H9 (cell line): Measurements from ENCODE around the gene KRTAP10-3. TPM values are rescaled to one million over a fixed set of nuclear protein-coding genes. Genes with fewer than 3 reads are reported as not detected.

ENCODE experiments used
- DNase-seq: peaks from one replicate; pipeline ENCODE4 v3.0.0-alpha.2; 2017
- H2AFZ ChIP-seq: one replicate; pipeline ENCODE4 v1.6.1; 2013; ENCODE audit warnings: mild to moderate bottlenecking, low read length, control low read depth, moderate library complexity
- H2AK5ac ChIP-seq: 2 replicates; pipeline ENCODE4 v1.6.1; 2013; ENCODE audit warnings: low read length, control low read depth, mixed read lengths; ENCODE audit not compliant: insufficient read length
- H2BK120ac ChIP-seq: one replicate; pipeline ENCODE4 v1.6.1; 2013; ENCODE audit warnings: low read depth, mild to moderate bottlenecking, low read length, control low read depth, inconsistent platforms; ENCODE audit not compliant: poor library complexity, severe bottlenecking
- H2BK12ac ChIP-seq: 2 replicates; pipeline ENCODE4 v1.6.1; 2013; ENCODE audit warnings: low read length, control low read depth, mixed read lengths, low read depth; ENCODE audit not compliant: insufficient read length
- H2BK15ac ChIP-seq: 2 replicates; pipeline ENCODE4 v1.6.1; 2013; ENCODE audit warnings: low read depth, low read length, control low read depth
- H2BK20ac ChIP-seq: one replicate; pipeline ENCODE4 v1.6.1; 2013; ENCODE audit warnings: low read depth, mild to moderate bottlenecking, low read length, control low read depth, inconsistent platforms; ENCODE audit not compliant: poor library complexity, severe bottlenecking
- H2BK5ac ChIP-seq: 2 replicates; pipeline ENCODE4 v1.6.1; 2013; ENCODE audit warnings: low read length, control low read depth, mixed read lengths; ENCODE audit not compliant: insufficient read length
- H3K14ac ChIP-seq: 2 replicates; pipeline ENCODE4 v1.6.1; 2013; ENCODE audit warnings: low read length, control low read depth; ENCODE audit not compliant: insufficient read depth
- H3K18ac ChIP-seq: 2 replicates; pipeline ENCODE4 v1.6.1; 2013; ENCODE audit warnings: low read depth, mild to moderate bottlenecking, mixed read lengths, low read length, control low read depth; ENCODE audit not compliant: insufficient read length
- H3K23ac ChIP-seq: 2 replicates; pipeline ENCODE4 v1.6.1; 2013; ENCODE audit warnings: low read length, control low read depth, mixed read lengths, low read depth; ENCODE audit not compliant: insufficient read length
- H3K23me2 ChIP-seq: 2 replicates; pipeline ENCODE4 v1.6.1; 2013; ENCODE audit warnings: low read depth, mild to moderate bottlenecking, mixed read lengths, low read length, control low read depth; ENCODE audit not compliant: insufficient read length, poor library complexity, severe bottlenecking
- H3K27ac ChIP-seq: 2 replicates; pipeline ENCODE4 v1.5.1; 2013; ENCODE audit warnings: low read length, control low read depth, mixed read lengths, low read depth; ENCODE audit not compliant: insufficient read length
- H3K27me3 ChIP-seq: 2 replicates; pipeline ENCODE4 v1.6.1; 2013; ENCODE audit warnings: low read length, control low read depth, inconsistent platforms; ENCODE audit not compliant: insufficient read depth
- H3K4ac ChIP-seq: 2 replicates; pipeline ENCODE4 v1.6.1; 2013; ENCODE audit warnings: low read depth, mild to moderate bottlenecking, control low read depth, inconsistent platforms, low read length, moderate library complexity
- H3K4me1 ChIP-seq: 2 replicates; pipeline ENCODE4 v1.6.1; 2013; ENCODE audit warnings: low read length, control low read depth, inconsistent platforms; ENCODE audit not compliant: insufficient read depth
- H3K4me2 ChIP-seq: 2 replicates; pipeline ENCODE4 v1.6.1; 2013; ENCODE audit warnings: low read length, control low read depth, mixed read lengths; ENCODE audit not compliant: insufficient read length, insufficient read depth
- H3K56ac ChIP-seq: 2 replicates; pipeline ENCODE4 v1.6.1; 2013; ENCODE audit warnings: low read depth, mild to moderate bottlenecking, mixed read lengths, low read length, control low read depth; ENCODE audit not compliant: insufficient read length
- H3K79me1 ChIP-seq: 2 replicates; pipeline ENCODE4 v1.6.1; 2013; ENCODE audit warnings: low read depth, mild to moderate bottlenecking, moderate library complexity, low read length, control low read depth, inconsistent platforms; ENCODE audit not compliant: insufficient read depth, poor library complexity, severe bottlenecking
- H3K79me2 ChIP-seq: 2 replicates; pipeline ENCODE4 v1.6.1; 2013; ENCODE audit warnings: low read length, control low read depth, inconsistent platforms; ENCODE audit not compliant: insufficient read depth
- H3K9ac ChIP-seq: 2 replicates; pipeline ENCODE4 v1.6.1; 2013; ENCODE audit warnings: low read length, control low read depth, mixed read lengths; ENCODE audit not compliant: insufficient read length; ENCODE audit errors: extremely low read depth
- H3K9me3 ChIP-seq: one replicate; pipeline ENCODE4 v1.6.1; 2013; ENCODE audit warnings: low read depth, low read length, inconsistent platforms; ENCODE audit not compliant: control insufficient read depth
- H3T11ph ChIP-seq: one replicate; pipeline ENCODE4 v1.6.1; 2013; ENCODE audit warnings: mild to moderate bottlenecking, low read length, control low read depth, inconsistent platforms
- H4K20me1 ChIP-seq: one replicate; pipeline ENCODE4 v1.6.1; 2013; ENCODE audit not compliant: control insufficient read depth, insufficient read length, insufficient read depth
- H4K5ac ChIP-seq: 2 replicates; pipeline ENCODE4 v1.6.1; 2013; ENCODE audit warnings: low read depth, mild to moderate bottlenecking, mixed read lengths, low read length, control low read depth; ENCODE audit not compliant: insufficient read length
- H4K8ac ChIP-seq: replicated peaks from 2 replicates; pipeline ENCODE4 v1.6.1; 2013; ENCODE audit warnings: low read length, control low read depth, mixed read lengths, low read depth; ENCODE audit not compliant: insufficient read length
- H4K91ac ChIP-seq: 2 replicates; pipeline ENCODE4 v1.6.1; 2013; ENCODE audit warnings: low read depth, mild to moderate bottlenecking, moderate library complexity, mixed read lengths, low read length, control low read depth; ENCODE audit not compliant: insufficient read length
- H3K27ac Mint-ChIP-seq, 3 experiments: 2 replicates in 2 of 3; 3 replicates in 1 of 3; pipeline ENCODE4 v1.8.0; 2020 to 2021; ENCODE audit warnings: mixed read lengths in 3 of 3, mild to moderate bottlenecking in 1 of 3, moderate library complexity in 1 of 3
- H3K27me3 Mint-ChIP-seq: 2 replicates; pipeline ENCODE4 v1.8.0; 2021; ENCODE audit warnings: low read depth, mild to moderate bottlenecking, moderate library complexity, mixed read lengths
- H3K36me3 Mint-ChIP-seq, 3 experiments: 2 replicates in 2 of 3; 3 replicates in 1 of 3; pipeline ENCODE4 v1.8.0; 2020 to 2021; ENCODE audit warnings: low read depth in 3 of 3, mixed read lengths in 3 of 3; ENCODE audit not compliant: insufficient read depth in 1 of 3
- H3K4me1 Mint-ChIP-seq, 2 experiments: 2 replicates each; pipeline ENCODE4 v1.8.0; 2020; ENCODE audit warnings: mixed read lengths in 2 of 2
- H3K4me3 Mint-ChIP-seq, 2 experiments: 2 replicates in 1 of 2; 3 replicates in 1 of 2; pipeline ENCODE4 v1.8.0; 2020 to 2021; ENCODE audit warnings: mild to moderate bottlenecking in 2 of 2, mixed read lengths in 2 of 2, moderate library complexity in 1 of 2
- H3K9me3 Mint-ChIP-seq, 2 experiments: 2 replicates in 1 of 2; 3 replicates in 1 of 2; pipeline ENCODE4 v1.8.0; 2020; ENCODE audit warnings: mild to moderate bottlenecking in 2 of 2, mixed read lengths in 2 of 2, moderate library complexity in 1 of 2
- CTCF ChIP-seq: fragments of 200-600 bp; sonication (generic); conservative IDR thresholded peaks from 3 replicates; pipeline ENCODE4 v1.8.0; 2021; ENCODE audit warnings: antibody characterized with exemption, mild to moderate bottlenecking
- WGBS: extraction: QIAGEN DNeasy Blood & Tissue Kit; methylation state at CpG from one replicate; pipeline ENCODE4 v1.1.7; 2013; ENCODE audit warnings: missing lambda C conversion rate, low lambda C conversion rate, mixed read lengths; ENCODE audit not compliant: insufficient read length; ENCODE audit errors: extremely low coverage; 5-methylcytosine and 5-hydroxymethylcytosine counted together
- total RNA-seq: library from RNA; stranded (reverse); gene quantifications from 2 replicates; pipeline ENCODE4 v1.2.1, GENCODE V29; 2021

Gene KRTAP10-3
- total RNA-seq, 1 experiment from 2014 or later, result not detected

GRCh38 chr21:44517175-44517899 lies 41.3 kb downstream of the KRTAP10-3 start:
- H3K23me2 ChIP-seq, result no peaks in the 10 kb centered on the region
- WGBS, result no CpG with 5 or more reads among the region's 15 CpGs
- no peak overlapping the region for H2BK120ac ChIP-seq
- H2BK15ac ChIP-seq, result no peak overlapping the region
- no peak overlapping the region for H4K91ac ChIP-seq
- no peaks in the 10 kb centered on the region for H3K9me3 ChIP-seq
- H3K27me3 ChIP-seq, result no peaks in the 10 kb centered on the region
- H3K14ac ChIP-seq, result no peak overlapping the region
- Mint-ChIP-seq H3K27ac (peak overlapping the region in 1 of 3 experiments; percentile 29; a peak in 2 of 7 replicates), H3K4me3 (peak overlapping the region; percentile 45 to 59), H3K4me1 (peaks cover 4 to 8% of the 10 kb centered on the region in 2 experiments; a peak in 2 of 4 replicates), H3K9me3 (no peaks in the 10 kb centered on the region), H3K36me3 (peaks cover 2 to 8% (median 4%) of the 10 kb centered on the region in 3 experiments; a peak in 4 of 7 replicates), H3K27me3 (peaks cover 12% of the 10 kb centered on the region)
- no peak overlapping the region for H2BK12ac ChIP-seq
- H3T11ph ChIP-seq, result no peak overlapping the region
- no peak overlapping the region for H3K4ac ChIP-seq
- no peak overlapping the region for H3K4me2 ChIP-seq
- no peak overlapping the region for H3K56ac ChIP-seq
- no peak overlapping the region for H2BK20ac ChIP-seq
- H3K79me2 ChIP-seq, result no peaks in the 10 kb centered on the region
- no peak for TF ChIP-seq CTCF
- no peaks in the 10 kb centered on the region for H3K79me1 ChIP-seq
- DNase-seq, result peak; percentile 77
- no peak overlapping the region for H2BK5ac ChIP-seq
- H4K8ac ChIP-seq, result no peak overlapping the region
- H4K5ac ChIP-seq, result no peak overlapping the region
- H2AFZ ChIP-seq, result no peak overlapping the region
- H3K18ac ChIP-seq, result no peak overlapping the region
- no peaks in the 10 kb centered on the region for H3K4me1 ChIP-seq
- H3K27ac ChIP-seq, result no peak overlapping the region
- H3K23ac ChIP-seq, result no peak overlapping the region
- H4K20me1 ChIP-seq, result no peaks in the 10 kb centered on the region
- H3K9ac ChIP-seq, result no peak overlapping the region
- H2AK5ac ChIP-seq, result no peak overlapping the region
